HCT116 (cell line): ENCODE measurements around the gene CDH4. TPM values are rescaled to one million over a fixed set of nuclear protein-coding genes. Genes with fewer than 3 reads are reported as not detected.

Experiments used
- ATAC-seq: fragments of 200-7000 bp; cut with Tn5 transposase; 2 replicates; pipeline ENCODE4 v1.9.1; 2020; ENCODE audit warnings: mild to moderate bottlenecking, moderate library complexity
- BruUV-seq: library from RNA; stranded (reverse); fragments of 400-500 nt; replicated peaks from 2 replicates; lab custom pipeline; 2021; lab: Mats Ljungman, UMichigan
- CTCF ChIA-PET: fragments of 300-600 bp; sonication (Branson Sonifier 250); formaldehyde crosslinking; loops from one replicate; lab custom pipeline; 2021; ENCODE audit warnings: antibody characterized with exemption; lab: Charles Lee
- POLR2A ChIA-PET: fragments of 300-600, 350-600 bp; sonication (Branson Sonifier 250); formaldehyde crosslinking; loops from one replicate; lab custom pipeline; 2021; ENCODE audit warnings: antibody characterized with exemption; lab: Charles Lee
- RAD21 ChIA-PET, 2 experiments: fragments of 300-600 bp; sonication (Branson Sonifier 250); formaldehyde crosslinking; loops; one replicate each; lab custom pipeline; 2023; ENCODE audit warnings: low total read pairs in 2 of 2; ENCODE audit not compliant: uncharacterized antibody in 2 of 2, unreplicated experiment in 2 of 2, low non-redundant PET in 1 of 2; lab: Charles Lee
- DNase-seq: peaks from one replicate; pipeline ENCODE4 v3.0.0-alpha.2; 2010; ENCODE audit warnings: low read depth, low spot score
- H2AFZ ChIP-seq: fragments of 200-600 bp; shearing (Covaris generic), sonication (generic); 2 replicates; pipeline ENCODE4 v1.6.1; 2017; ENCODE audit warnings: low read depth, mixed run types, mixed read lengths, antibody characterized with exemption, low read length; ENCODE audit not compliant: poor library complexity, severe bottlenecking
- H3K27ac ChIP-seq: 2 replicates; pipeline ENCODE4 v1.5.1; 2012; ENCODE audit warnings: low read depth, low read length
- H3K27me3 ChIP-seq: fragments of 200-600 bp; sonication (generic); 2 replicates; pipeline ENCODE4 v1.6.1; 2016; ENCODE audit warnings: mixed run types, low read length, mixed read lengths; ENCODE audit not compliant: insufficient read depth
- H3K36me3 ChIP-seq, 2 experiments: fragments of 200-500 bp in 1 of 2; fragments of 200-600 bp in 1 of 2; sonication (Bioruptor generic) in 1 of 2; sonication (generic) in 1 of 2; 2 replicates each; pipeline versions ENCODE4 v1.5.1 to v1.6.1; 2014 to 2016; ENCODE audit warnings: low read length in 2 of 2, inconsistent platforms in 1 of 2, mixed read lengths in 1 of 2, mixed run types in 1 of 2; ENCODE audit not compliant: insufficient read depth in 2 of 2, control insufficient read depth in 1 of 2
- H3K4me1 ChIP-seq, 2 experiments: fragments of 200-600 bp in 1 of 2; sonication (generic) in 1 of 2; 2 replicates each; pipeline versions ENCODE4 v1.5.1 to v1.6.1; 2012 to 2017; ENCODE audit warnings: low read length in 2 of 2, inconsistent platforms in 1 of 2, mild to moderate bottlenecking in 1 of 2, mixed read lengths in 1 of 2, mixed run types in 1 of 2, moderate library complexity in 1 of 2; ENCODE audit not compliant: insufficient read depth in 2 of 2, control insufficient read depth in 1 of 2
- H3K4me2 ChIP-seq: fragments of 200-600 bp; sonication (generic); 2 replicates; pipeline ENCODE4 v1.6.1; 2017; ENCODE audit warnings: mixed run types, low read length, mixed read lengths
- H3K4me3 ChIP-seq, 2 experiments: fragments of 200-600 bp in 1 of 2; sonication (generic) in 1 of 2; replicated peaks in 1 of 2; 2 replicates each; pipeline ENCODE4 v1.5.1; 2011 to 2016; ENCODE audit warnings: low read length in 2 of 2, control low read depth in 1 of 2, low read depth in 1 of 2, mild to moderate bottlenecking in 1 of 2, mixed read lengths in 1 of 2, mixed run types in 1 of 2
- H3K79me2 ChIP-seq: fragments of 200-600 bp; sonication (generic); 2 replicates; pipeline ENCODE4 v1.6.1; 2017; ENCODE audit warnings: mild to moderate bottlenecking, mixed run types, low read length, moderate library complexity, mixed read lengths; ENCODE audit not compliant: insufficient read depth
- H3K9ac ChIP-seq: fragments of 200-600 bp; sonication (generic); 2 replicates; pipeline ENCODE4 v1.6.1; 2016; ENCODE audit warnings: low read length, mixed read lengths
- H3K9me2 ChIP-seq: fragments of 200-600 bp; sonication (generic), shearing (Covaris generic); 2 replicates; pipeline ENCODE4 v1.6.1; 2017; ENCODE audit warnings: mixed run types, mild to moderate bottlenecking, moderate library complexity; ENCODE audit not compliant: insufficient read depth
- H3K9me3 ChIP-seq, 2 experiments: fragments of 200-500 bp in 1 of 2; fragments of 200-600 bp in 1 of 2; sonication (Bioruptor generic) in 1 of 2; sonication (generic) in 1 of 2; 2 replicates each; pipeline ENCODE4 v1.6.1; 2014 to 2017; ENCODE audit warnings: low read length in 2 of 2, mixed read lengths in 2 of 2, inconsistent platforms in 1 of 2, low read depth in 1 of 2, mild to moderate bottlenecking in 1 of 2, mixed run types in 1 of 2, moderate library complexity in 1 of 2; ENCODE audit not compliant: control insufficient read depth in 1 of 2, insufficient read depth in 1 of 2
- H4K20me1 ChIP-seq: fragments of 200-600 bp; sonication (generic), shearing (Covaris generic); 2 replicates; pipeline ENCODE4 v1.6.1; 2017; ENCODE audit warnings: mixed run types, mild to moderate bottlenecking, moderate library complexity; ENCODE audit not compliant: insufficient read depth
- ATF3 ChIP-seq: IDR thresholded peaks from 2 replicates; pipeline ENCODE4 v1.6.1; 2012
- CBX3 ChIP-seq: IDR thresholded peaks from 2 replicates; pipeline ENCODE4 v1.6.1; 2012; ENCODE audit warnings: low read depth
- EZH2phosphoT487 ChIP-seq: fragments of 200-600 bp; IDR thresholded peaks from 2 replicates; pipeline ENCODE4 v1.6.1; 2018; ENCODE audit warnings: antibody characterized with exemption, borderline replicate concordance
- POLR2A ChIP-seq: IDR thresholded peaks from 2 replicates; pipeline ENCODE4 v1.7.0; 2011; ENCODE audit warnings: borderline replicate concordance; ENCODE audit not compliant: insufficient read depth, insufficient read length; ENCODE audit errors: extremely low read depth
- SIN3A ChIP-seq: IDR thresholded peaks from 2 replicates; pipeline ENCODE4 v1.6.1; 2012; ENCODE audit warnings: low read depth
- SP1 ChIP-seq: IDR thresholded peaks from 2 replicates; pipeline ENCODE4 v1.6.1; 2012; ENCODE audit warnings: low read depth
- SRF ChIP-seq: IDR thresholded peaks from 2 replicates; pipeline ENCODE4 v1.6.1; 2012; ENCODE audit warnings: low read depth
- intact Hi-C: fragments of 100-400 bp; cut with micrococcal nuclease; formaldehyde crosslinking; loops from 2 replicates; pipeline ENCODE4 v1.10.0; 2022
- total RNA-seq: library from RNA; stranded (reverse); gene quantifications from one replicate; pipeline ENCODE4 v1.2.1, GENCODE V29; 2021; ENCODE audit not compliant: unreplicated experiment

CDH4 gene
- total RNA-seq, 1 experiment from 2014 or later: not detected

- H3K9me2 ChIP-seq: no peaks in the 10 kb centered on the region
- no peak for TF ChIP-seq SIN3A
- no peak for TF ChIP-seq CBX3
- TF ChIP-seq SP1: no peak
- TF ChIP-seq SRF: no peak
- no peak for TF ChIP-seq ATF3
- TF ChIP-seq, all 23 proteins: peak for 0
- DNase-seq (no peak), ATAC-seq (no peak)
- no peak overlapping the region for H3K4me2 ChIP-seq
- H3K4me3 ChIP-seq: no peak overlapping the region
- H4K20me1 ChIP-seq: no peaks in the 10 kb centered on the region
- CTCF ChIA-PET: no interaction called here
- no peaks in the 10 kb centered on the region for H3K79me2 ChIP-seq
- no peaks in the 10 kb centered on the region for H3K36me3 ChIP-seq
- intact Hi-C loops: no loop called here
- H2AFZ ChIP-seq: no peak overlapping the region
- no peak overlapping the region for H3K9ac ChIP-seq
- H3K27me3 ChIP-seq: no peaks in the 10 kb centered on the region
- no peak overlapping the region for H3K27ac ChIP-seq
- RAD21 ChIA-PET: no interaction called here
- H3K4me1 ChIP-seq: no peaks in the 10 kb centered on the region
- H3K9me3 ChIP-seq: peaks cover 0 to 10% of the 10 kb centered on the region in 2 experiments; a peak in 2 of 4 replicates
- BruUV-seq: no TSS peak
- POLR2A ChIA-PET: no interaction called here
Measured at GRCh38 chr20:61391185-61391584, 139.1 kb downstream of the CDH4 start.

- no peak for TF ChIP-seq POLR2A
- no peak for TF ChIP-seq EZH2phosphoT487
- TF ChIP-seq, all 23 proteins: peak for 0
- no peak overlapping the region for H3K9ac ChIP-seq
- H3K27ac ChIP-seq: no peak overlapping the region
- ChIA-PET CTCF (no interaction called here), RAD21 (no interaction called here), POLR2A (no interaction called here)
- no peaks in the 10 kb centered on the region for H3K79me2 ChIP-seq
- intact Hi-C loops: no loop called here
- ATAC-seq (no peak), DNase-seq (no peak)
- no peak overlapping the region for H2AFZ ChIP-seq
- H3K4me1 ChIP-seq: no peaks in the 10 kb centered on the region
- H3K9me2 ChIP-seq: no peaks in the 10 kb centered on the region
- no peaks in the 10 kb centered on the region for H4K20me1 ChIP-seq
- H3K9me3 ChIP-seq: peaks cover 0 to 7% of the 10 kb centered on the region in 2 experiments; a peak in 1 of 4 replicates
- H3K4me2 ChIP-seq: no peak overlapping the region
- H3K36me3 ChIP-seq: no peaks in the 10 kb centered on the region
- H3K27me3 ChIP-seq: no peaks in the 10 kb centered on the region
- no TSS peak for BruUV-seq
- no peak overlapping the region for H3K4me3 ChIP-seq
Measured at GRCh38 chr20:61391812-61392520, 139.9 kb downstream of the CDH4 start.
